OCI-LY1 (cell line): ENCODE measurements around the gene AGAP1.

Experiments
- CTCF ChIP-seq: fragments of 200-600 bp; sonication (generic), shearing (Covaris generic); IDR thresholded peaks from 2 replicates; pipeline ENCODE4 v1.5.1; 2017; ENCODE audit warnings: mild to moderate bottlenecking, antibody characterized with exemption, low read length, moderate library complexity, mixed read lengths
- EZH2 ChIP-seq: fragments of 200-600 bp; sonication (generic), shearing (Covaris generic); IDR thresholded peaks from 2 replicates; pipeline ENCODE4 v1.8.0; 2017; ENCODE audit warnings: borderline replicate concordance, mixed run types, mild to moderate bottlenecking, antibody characterized with exemption, low read length, moderate library complexity, mixed read lengths

- TF ChIP-seq CTCF (no peak), EZH2 (no peak)
Observed at GRCh38 chr2:235642446-235643098, 148.7 kb downstream of the AGAP1 start.
